Anterior cingulate cortex (tissue), 58 donors: ENCODE data around the gene ALDH9A1.

ENCODE experiments used
- DNase-seq, 58 donors: peaks; one replicate each; lab custom pipeline; 2025; lab: John Stamatoyannopoulos, UW

The ALDH9A1 gene

DNA sequence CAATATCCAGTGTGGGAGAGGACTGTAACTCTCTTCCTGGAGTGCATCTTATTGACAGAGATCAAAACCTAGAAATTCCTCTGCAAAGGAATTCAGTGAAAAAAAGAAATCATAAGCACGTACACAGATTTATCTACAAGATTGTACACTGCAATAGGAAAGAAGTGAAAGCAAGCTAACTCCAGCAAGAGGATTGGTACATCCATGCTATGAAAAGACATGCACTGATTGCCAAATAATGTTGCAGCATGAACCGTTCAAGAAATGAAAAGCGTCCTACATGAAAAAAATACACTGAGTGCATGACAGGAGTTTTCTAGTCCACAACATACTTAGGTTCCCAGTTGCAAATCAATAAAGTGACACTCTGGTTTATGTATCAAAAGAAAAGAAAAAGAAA lies 69.2 kb downstream of the ALDH9A1 start:
- no peak for DNase-seq

DNA sequence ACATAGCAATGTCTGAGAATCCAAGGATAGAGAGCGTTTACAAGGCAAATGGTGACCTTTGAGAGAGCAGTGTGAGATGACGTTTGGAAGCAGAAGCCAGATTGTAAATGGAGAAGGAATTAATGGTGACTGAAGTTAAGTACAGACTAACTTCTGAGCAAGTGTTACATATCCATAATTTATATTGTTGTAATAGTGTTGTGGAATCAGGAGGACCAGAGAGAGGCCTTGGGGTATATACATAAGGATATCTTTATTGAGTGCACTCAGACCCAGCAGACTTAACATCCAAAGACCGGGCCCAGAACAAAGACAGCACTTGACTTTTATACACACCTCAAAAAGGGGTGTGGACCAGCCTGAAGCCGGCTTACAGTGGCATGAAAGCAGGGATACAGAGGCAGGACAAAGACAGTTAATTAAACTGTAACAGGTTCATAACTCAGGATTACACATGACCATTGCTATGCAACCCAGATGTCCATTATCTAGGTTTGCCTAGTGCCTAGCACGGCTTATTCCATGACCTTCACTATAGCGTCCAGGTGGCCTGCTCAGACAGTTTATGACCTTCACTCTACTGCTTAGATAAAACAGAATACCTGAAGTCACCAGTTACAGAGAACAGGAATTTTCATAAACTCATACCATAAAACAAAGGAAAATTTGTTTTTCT lies 70.1 kb downstream of the ALDH9A1 start:
- no peak for DNase-seq

DNA sequence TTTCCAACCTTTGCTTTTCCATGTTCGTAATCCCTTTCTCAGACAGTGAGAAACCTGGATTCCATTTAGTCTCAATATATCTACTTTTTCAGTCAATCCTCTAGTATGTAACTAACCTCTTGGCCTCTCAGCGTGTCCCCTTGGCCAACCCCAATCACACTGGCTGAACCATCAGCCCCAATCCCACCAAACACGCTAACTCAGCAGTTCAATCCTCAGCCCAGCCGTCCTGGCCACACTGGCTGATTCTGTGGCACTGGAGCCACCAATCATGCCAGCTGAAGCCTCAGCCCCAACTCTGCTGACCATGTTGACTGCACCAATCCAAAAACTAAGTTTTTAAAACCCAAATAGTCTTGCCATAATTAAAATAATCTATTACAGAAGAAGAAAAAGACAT lies 73.9 kb downstream of the ALDH9A1 start:
- no peak for DNase-seq

DNA sequence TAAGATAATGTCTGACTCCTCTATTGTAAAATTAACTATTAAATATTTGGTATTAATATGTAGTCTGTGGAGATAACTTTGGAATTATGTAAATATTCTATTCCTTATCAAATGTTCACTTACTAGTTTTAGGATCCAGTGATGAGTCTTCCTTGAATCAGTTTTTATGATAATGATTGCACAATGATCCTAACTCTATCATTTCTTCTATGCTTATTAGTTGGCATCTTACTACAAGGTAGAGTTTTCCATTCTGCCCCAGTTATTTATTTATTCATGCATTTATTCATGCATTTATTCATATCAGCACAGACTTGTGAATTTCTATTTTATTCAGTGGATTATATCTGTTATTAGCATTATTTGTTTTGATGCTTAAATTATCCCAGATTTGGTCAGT lies 74.7 kb downstream of the ALDH9A1 start:
- DNase-seq: no peak

DNA sequence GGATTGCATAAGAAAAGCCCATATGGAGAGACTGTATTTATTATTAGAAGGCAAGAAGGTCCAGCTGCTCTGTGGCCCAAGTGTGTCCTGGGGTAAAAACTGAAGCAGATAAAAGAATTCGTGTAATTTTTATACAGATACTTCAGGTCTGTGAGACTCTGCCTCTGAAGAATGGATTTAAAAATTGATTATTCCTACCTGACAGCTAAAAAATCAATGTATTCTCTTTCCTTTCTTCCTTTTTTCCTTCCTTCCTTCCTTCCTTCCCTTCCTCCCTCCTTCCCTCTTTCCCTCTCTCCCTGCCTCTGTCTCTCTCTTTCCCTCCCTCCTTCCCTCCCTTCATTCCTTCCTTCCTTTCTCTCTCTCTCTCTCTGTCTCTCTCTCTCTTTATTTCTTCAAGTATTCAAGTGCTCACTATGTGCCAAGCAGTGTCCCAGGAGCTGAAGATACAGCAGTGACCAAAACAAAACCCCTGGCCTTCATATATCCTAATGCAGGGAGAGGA lies 78.7 kb downstream of the ALDH9A1 start:
- DNase-seq: no peak

DNA sequence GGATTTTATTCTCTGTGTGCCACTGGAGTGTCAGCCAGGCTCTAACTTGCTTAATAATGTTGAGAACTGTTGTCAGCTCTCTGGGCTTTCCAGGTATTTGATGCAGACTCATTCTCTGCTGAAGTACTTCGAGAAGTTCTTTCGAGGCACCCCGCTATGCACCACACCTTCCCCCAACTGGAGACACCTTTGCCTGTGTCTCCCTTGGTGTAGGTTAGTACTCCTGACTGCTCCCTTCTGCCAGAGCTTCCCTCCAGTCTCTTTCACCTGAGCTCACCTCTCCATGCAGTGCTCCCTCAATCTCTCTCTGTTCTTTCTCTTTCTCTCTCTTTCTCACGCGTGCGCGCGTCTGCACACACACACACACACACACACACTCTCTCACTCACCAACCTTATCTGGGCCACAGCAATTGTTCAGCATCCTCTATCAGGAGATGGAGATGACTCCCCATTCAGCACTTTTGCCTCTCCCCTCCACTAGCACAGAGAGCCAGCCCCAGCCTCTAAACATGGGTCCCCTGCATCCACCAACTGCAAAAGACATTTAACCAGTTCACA lies 81.3 kb downstream of the ALDH9A1 start:
- no peak for DNase-seq

DNA sequence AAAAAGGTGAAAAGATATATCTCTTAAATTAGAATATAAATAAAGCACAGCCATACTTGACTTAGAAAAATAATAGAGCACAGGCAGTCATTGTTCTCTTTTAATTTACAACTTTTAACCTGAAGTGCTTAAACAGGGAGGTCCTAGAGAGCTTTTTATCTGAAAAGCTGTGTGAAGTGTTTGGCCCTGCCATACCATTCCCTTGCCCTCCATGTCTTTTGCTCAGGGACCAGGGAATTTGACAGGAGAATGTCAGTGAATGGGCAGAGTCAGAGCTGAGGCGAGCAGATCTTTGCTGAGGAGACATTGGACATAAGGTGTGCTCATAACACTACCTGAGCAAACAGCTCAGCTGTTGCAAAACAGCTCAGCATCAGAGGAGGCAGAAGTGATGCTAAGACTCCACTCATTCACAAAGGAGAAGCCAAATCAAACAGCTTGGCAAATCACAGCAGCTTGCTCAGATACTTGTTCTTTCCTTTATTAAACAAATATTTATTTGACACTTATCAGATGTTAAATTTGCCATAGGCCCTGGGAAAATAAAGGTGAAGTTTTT lies 82.2 kb downstream of the ALDH9A1 start:
- DNase-seq: no peak
